Esophagus muscularis mucosa (tissue), 4 donors: ENCODE data around the gene CACNA2D3. TPM values are rescaled to one million over a fixed set of nuclear protein-coding genes. Genes with fewer than 3 reads are reported as not detected.

Experiments
- DNase-seq: peaks from one replicate; pipeline ENCODE4 v3.0.0-alpha.2; 2017; ENCODE audit errors: extremely low spot score
- H3K27ac ChIP-seq, 4 donors: fragments of 200-600 bp; sonication (generic); replicated peaks in 1 of 4; 1 replicate in 3 of 4; 2 replicates in 1 of 4; pipeline ENCODE4 v1.5.1; 2016 to 2019; ENCODE audit warnings: mild to moderate bottlenecking in 1 of 4
- H3K27me3 ChIP-seq, 4 donors: fragments of 200-600 bp; sonication (generic); one replicate each; pipeline versions ENCODE4 v1.5.1 to v1.6.0; 2016 to 2019
- H3K36me3 ChIP-seq, 4 donors: fragments of 200-600 bp; sonication (generic); one replicate each; pipeline ENCODE4 v1.5.1; 2016 to 2019
- H3K4me1 ChIP-seq, 4 donors: fragments of 200-600 bp; sonication (generic); one replicate each; pipeline ENCODE4 v1.5.1; 2016 to 2019
- H3K4me3 ChIP-seq, 4 donors: fragments of 200-600 bp; sonication (generic); 1 replicate in 2 of 4; 2 replicates in 2 of 4; pipeline ENCODE4 v1.5.1; 2016 to 2019; ENCODE audit warnings: mild to moderate bottlenecking in 4 of 4, moderate library complexity in 1 of 4
- H3K9me3 ChIP-seq, 4 donors: fragments of 200-600 bp; sonication (generic); 1 replicate in 3 of 4; 2 replicates in 1 of 4; pipeline ENCODE4 v1.5.1; 2016 to 2019
- CTCF ChIP-seq, 3 experiments: fragments of 200-600 bp in 2 of 3; fragments of 450-650 bp in 1 of 3; sonication (generic) in 2 of 3; IDR thresholded peaks; one replicate each; pipeline ENCODE4 v1.5.1; 2017 to 2019; ENCODE audit warnings: antibody characterized with exemption in 3 of 3, mild to moderate bottlenecking in 2 of 3, moderate library complexity in 1 of 3
- EP300 ChIP-seq: sonication (generic); formaldehyde crosslinking; IDR thresholded peaks from one replicate; pipeline ENCODE4 v1.6.1; 2017; ENCODE audit warnings: antibody characterized with exemption
- POLR2A ChIP-seq: fragments of 450-650 bp; IDR thresholded peaks from one replicate; pipeline ENCODE4 v1.6.1; 2017; ENCODE audit warnings: antibody characterized with exemption, moderate library complexity, mild to moderate bottlenecking, low read depth
- POLR2AphosphoS5 ChIP-seq, 2 donors: sonication (generic); formaldehyde crosslinking; IDR thresholded peaks; one replicate each; pipeline ENCODE4 v1.6.1; 2017; ENCODE audit warnings: antibody characterized with exemption in 2 of 2
- WGBS: methylation state at CpG from one replicate; pipeline ENCODE4 v1.1.5; 2018; 5-methylcytosine and 5-hydroxymethylcytosine counted together
- intact Hi-C: fragments of 100-400 bp; cut with DNase I; formaldehyde crosslinking; loops from one replicate; pipeline ENCODE4 v1.15.1; 2023
- total RNA-seq, 4 donors: library from RNA; depleted of rRNA; stranded (reverse); fragments of >200 nt; gene quantifications; one replicate each; pipeline versions ENCODE4 v1.1.0 to v1.2.1, GENCODE V29; 2016

CACNA2D3 gene
- total RNA-seq, 4 donors from 2014 or later = 2.5 to 6.3 (median 3.9) TPM

GRCh38 chr3:54957711-54958110, 835.4 kb downstream of the CACNA2D3 start:
- Histone ChIP-seq H3K27me3 (no peaks in the 10 kb centered on the region), H3K36me3 (no peaks in the 10 kb centered on the region), H3K4me3 (no peak overlapping the region), H3K27ac (no peak overlapping the region), H3K4me1 (peaks cover 6 to 15% (median 13%) of the 10 kb centered on the region in 4 donors), H3K9me3 (no peaks in the 10 kb centered on the region)
- TF ChIP-seq POLR2AphosphoS5 (IDR thresholded peaks at IDR 0.05) = no peak
- TF ChIP-seq CTCF (IDR thresholded peaks at IDR 0.05) = no peak
- TF ChIP-seq POLR2A = no peak
- TF ChIP-seq EP300 = no peak
- DNase-seq = no peak
- intact Hi-C loops = loop anchor here (10.0 kb wide), 1 partner anchor 527 kb away; the partner anchor contains the start of gene WNT5A
- 82% methylated on average over 4 of the region's 4 CpGs for WGBS

GRCh38 chr3:54960082-54960481, 837.7 kb downstream of the CACNA2D3 start:
- WGBS = 88% methylated on average over 1 of the region's 1 CpG
- no peaks in the 10 kb centered on the region for H3K4me1 ChIP-seq
- DNase-seq = no peak
- no peak overlapping the region for H3K4me3 ChIP-seq
- H3K27me3 ChIP-seq = no peaks in the 10 kb centered on the region
- TF ChIP-seq EP300 (no peak), POLR2AphosphoS5 (IDR thresholded peaks at IDR 0.05) (no peak), CTCF (IDR thresholded peaks at IDR 0.05) (no peak), POLR2A (no peak)
- H3K9me3 ChIP-seq = no peaks in the 10 kb centered on the region
- H3K36me3 ChIP-seq = no peaks in the 10 kb centered on the region
- intact Hi-C loops = no loop called here
- no peak overlapping the region for H3K27ac ChIP-seq

- no peaks in the 10 kb centered on the region for H3K9me3 ChIP-seq
- TF ChIP-seq POLR2AphosphoS5 (IDR thresholded peaks at IDR 0.05) (no peak), EP300 (no peak), CTCF (IDR thresholded peaks at IDR 0.05) (no peak), POLR2A (no peak)
- intact Hi-C loops = no loop called here
- H3K27me3 ChIP-seq = no peaks in the 10 kb centered on the region
- no peak overlapping the region for H3K27ac ChIP-seq
- no peak overlapping the region for H3K4me3 ChIP-seq
- peaks cover 0 to 4% (median 0%) of the 10 kb centered on the region in 4 donors for H3K4me1 ChIP-seq
- H3K36me3 ChIP-seq = no peaks in the 10 kb centered on the region
- WGBS = 47% methylated on average over 4 of the region's 4 CpGs
- no peak for DNase-seq
These were observed 838.3 kb downstream of the CACNA2D3 start for GRCh38 chr3:54960701-54961100.

GRCh38 chr3:54962200-54962599, 839.8 kb downstream of the CACNA2D3 start:
- no peaks in the 10 kb centered on the region for H3K9me3 ChIP-seq
- no peaks in the 10 kb centered on the region for H3K27me3 ChIP-seq
- 98% methylated on average over 2 of the region's 2 CpGs for WGBS
- TF ChIP-seq POLR2AphosphoS5 (IDR thresholded peaks at IDR 0.05) = no peak
- TF ChIP-seq CTCF (IDR thresholded peaks at IDR 0.05) = no peak
- no peak for TF ChIP-seq POLR2A
- TF ChIP-seq EP300 = no peak
- intact Hi-C loops = no loop called here
- no peak for DNase-seq
- no peak overlapping the region for H3K4me3 ChIP-seq
- peaks cover 0 to 8% (median 0%) of the 10 kb centered on the region in 4 donors for H3K4me1 ChIP-seq
- no peaks in the 10 kb centered on the region for H3K36me3 ChIP-seq
- no peak overlapping the region for H3K27ac ChIP-seq

- H3K4me3 ChIP-seq = no peak overlapping the region
- no peaks in the 10 kb centered on the region for H3K27me3 ChIP-seq
- H3K4me1 ChIP-seq = peaks cover 0 to 8% (median 0%) of the 10 kb centered on the region in 4 donors
- no peak overlapping the region for H3K27ac ChIP-seq
- no peak for DNase-seq
- 78% methylated on average over 4 of the region's 4 CpGs for WGBS
- intact Hi-C loops = no loop called here
- no peaks in the 10 kb centered on the region for H3K36me3 ChIP-seq
- H3K9me3 ChIP-seq = no peaks in the 10 kb centered on the region
- TF ChIP-seq POLR2A = no peak
- no peak for TF ChIP-seq POLR2AphosphoS5 (IDR thresholded peaks at IDR 0.05)
- TF ChIP-seq EP300 = no peak
These were observed 841.3 kb downstream of the CACNA2D3 start for GRCh38 chr3:54963641-54964040.
